ENCODE data around the gene MADD.

DNA sequence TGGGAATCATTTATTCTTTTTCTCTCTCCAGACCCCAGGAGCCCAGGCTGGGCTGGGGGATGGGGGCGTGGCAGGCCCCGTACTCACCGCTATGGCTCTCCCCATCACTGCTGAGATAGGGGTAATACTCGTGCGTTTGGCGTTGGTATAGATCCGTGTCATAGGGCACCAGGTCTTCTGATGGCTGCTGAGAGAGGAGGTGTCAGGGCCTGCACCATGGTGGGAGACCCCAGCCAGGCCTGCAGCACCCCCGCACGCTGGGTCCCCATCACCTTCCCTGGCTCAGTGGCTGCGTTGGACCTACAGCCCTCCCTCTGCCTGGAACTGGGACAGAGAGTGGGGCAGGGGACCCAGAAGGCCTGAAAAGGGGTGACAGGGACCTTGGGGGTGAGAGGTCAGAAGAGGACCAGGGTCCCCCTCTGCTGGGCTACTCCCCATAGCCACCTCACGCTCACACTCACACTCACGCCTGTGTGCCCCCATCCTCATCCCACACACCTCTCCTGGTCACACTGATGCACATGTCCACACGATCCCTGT lies 105.7 kb downstream of the MADD start:
- TF ChIP-seq CTCF (IDR thresholded peaks at IDR 0.05) (no peak), EZH2 (IDR thresholded peaks at IDR 0.05; ENCODE audit: borderline replicate concordance, insufficient read depth, low read depth, low read length, poor library complexity, severe bottlenecking) (no peak)

Data from B cell (primary cell).